Erythroblast (primary cell): ENCODE results near the gene COMMD3.

Experiments used
- GATA1 ChIP-seq: IDR thresholded peaks from 2 replicates; pipeline ENCODE4 v1.6.1; 2011; ENCODE audit warnings: low read depth, mild to moderate bottlenecking, control low read depth, low read length, moderate library complexity
- POLR2A ChIP-seq: IDR thresholded peaks from 2 replicates; pipeline ENCODE4 v1.6.1; 2011; ENCODE audit warnings: mild to moderate bottlenecking, low read length

GRCh38 chr10:22321156-22321923, 5.2 kb downstream of the COMMD3 start:
- TF ChIP-seq POLR2A: peak; percentile 49
- no peak for TF ChIP-seq GATA1
